ENCODE results near the gene ZNF562.
A peak's percentile ranks its signal among the peaks of the same experiment; 100 is the strongest.

The ZNF562 gene

GRCh38 chr19:9621156-9622037, 53.5 kb downstream of the ZNF562 start, which contains the start of gene ZNF561:
Gene ZNF561, minus strand, starts transcription at chr19:9621232. Its CDS starts 1,776 bp downstream, at chr19:9619456.
- H3K4me3 ChIP-seq (ENCODE audit: control insufficient read depth, low read depth, low read length), result peak within 1 kb of the TSS; percentile 81
- peak; percentile 90 for DNase-seq (ENCODE audit: low read depth)
- TF ChIP-seq CTCF (conservative IDR thresholded peaks at IDR 0.05; ENCODE audit: control insufficient read depth, insufficient read depth, low read depth, low read length), result no peak

DNA sequence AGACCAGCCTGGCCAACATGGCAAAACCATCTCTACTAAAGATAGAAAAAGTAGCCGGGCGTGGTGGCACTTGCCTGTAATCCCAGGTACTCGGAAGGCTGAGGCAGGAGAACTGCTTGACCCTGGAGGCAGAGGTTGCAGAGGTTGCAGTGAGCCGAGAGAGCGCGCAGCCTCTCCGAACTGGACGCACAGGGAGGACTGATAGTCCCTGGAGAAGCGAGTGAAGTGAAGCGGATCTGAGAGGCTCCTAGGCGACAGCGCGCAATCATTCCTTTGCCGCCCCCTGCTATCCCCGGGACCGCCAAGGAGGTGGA, 54.1 kb downstream of the ZNF562 start:
- H3K4me3 ChIP-seq (ENCODE audit: control insufficient read depth, low read depth, low read length), result peak overlapping the region; percentile 81
- TF ChIP-seq CTCF (conservative IDR thresholded peaks at IDR 0.05; ENCODE audit: control insufficient read depth, insufficient read depth, low read depth, low read length), result no peak

GRCh38 chr19:9615844-9616243, 59.1 kb downstream of the ZNF562 start:
- no peak overlapping the region for H3K4me3 ChIP-seq (ENCODE audit: control insufficient read depth, low read depth, low read length)
- DNase-seq (ENCODE audit: low read depth), result no peak
- TF ChIP-seq CTCF (conservative IDR thresholded peaks at IDR 0.05; ENCODE audit: control insufficient read depth, insufficient read depth, low read depth, low read length), result no peak

More for the DNA sequence above, 54.1 kb downstream of the ZNF562 start:
- no peak for DNase-seq (ENCODE audit: low read depth)

DNA sequence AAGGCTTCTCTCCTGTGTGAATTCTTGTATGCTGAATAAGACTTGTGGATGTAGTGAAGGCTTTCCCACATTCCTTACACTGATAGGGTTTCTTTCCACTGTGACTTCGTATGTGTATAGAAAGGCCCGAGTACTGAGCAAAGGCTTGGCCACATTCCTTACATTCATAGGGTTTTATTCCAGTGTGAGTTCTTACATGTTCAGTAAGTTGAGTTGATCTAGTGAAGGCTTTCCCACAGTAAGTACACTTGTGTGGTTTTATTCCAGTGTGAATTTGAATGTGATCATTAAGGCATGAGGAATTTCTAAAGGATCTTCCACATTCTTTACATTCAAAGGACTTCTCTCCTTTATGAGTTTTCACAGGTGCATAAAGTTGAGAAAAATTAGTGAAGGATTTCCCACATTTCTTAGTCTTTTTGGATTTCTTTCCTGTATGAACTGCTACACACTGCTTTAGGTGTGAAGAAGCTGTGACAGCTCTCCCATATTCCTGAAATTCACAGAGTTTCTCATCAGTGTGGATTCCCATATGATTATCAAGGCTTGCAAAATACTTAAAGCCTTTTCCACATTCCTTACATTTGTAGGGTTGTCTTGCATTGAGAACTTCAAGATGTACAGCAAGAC, 64.3 kb downstream of the ZNF562 start:
- H3K4me3 ChIP-seq (ENCODE audit: control insufficient read depth, low read depth, low read length), result no peak overlapping the region
- DNase-seq (ENCODE audit: low read depth), result no peak
- TF ChIP-seq CTCF (conservative IDR thresholded peaks at IDR 0.05; ENCODE audit: control insufficient read depth, insufficient read depth, low read depth, low read length), result no peak

DNA sequence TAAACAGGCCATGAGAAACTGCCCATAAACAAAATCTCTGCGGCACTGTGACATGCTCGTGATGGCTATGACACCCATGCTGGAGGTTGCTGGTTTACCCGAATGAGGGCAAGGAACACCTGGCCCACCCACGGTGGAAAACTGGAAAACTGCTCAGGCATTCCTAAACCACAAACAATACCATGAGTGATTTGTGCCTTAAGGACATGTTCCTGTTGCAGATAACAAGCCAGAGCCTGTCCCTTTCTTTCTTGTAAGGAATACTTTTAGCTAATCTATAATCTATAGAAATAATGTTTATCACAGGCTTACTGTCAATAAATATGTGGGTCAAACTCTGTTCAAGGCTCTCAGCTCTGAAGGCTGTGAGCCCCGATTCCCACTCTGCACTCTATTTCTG, 66.0 kb downstream of the ZNF562 start:
- DNase-seq (ENCODE audit: low read depth), result no peak
- H3K4me3 ChIP-seq (ENCODE audit: control insufficient read depth, low read depth, low read length), result no peak overlapping the region
- no peak for TF ChIP-seq CTCF (conservative IDR thresholded peaks at IDR 0.05; ENCODE audit: control insufficient read depth, insufficient read depth, low read depth, low read length)

DNA sequence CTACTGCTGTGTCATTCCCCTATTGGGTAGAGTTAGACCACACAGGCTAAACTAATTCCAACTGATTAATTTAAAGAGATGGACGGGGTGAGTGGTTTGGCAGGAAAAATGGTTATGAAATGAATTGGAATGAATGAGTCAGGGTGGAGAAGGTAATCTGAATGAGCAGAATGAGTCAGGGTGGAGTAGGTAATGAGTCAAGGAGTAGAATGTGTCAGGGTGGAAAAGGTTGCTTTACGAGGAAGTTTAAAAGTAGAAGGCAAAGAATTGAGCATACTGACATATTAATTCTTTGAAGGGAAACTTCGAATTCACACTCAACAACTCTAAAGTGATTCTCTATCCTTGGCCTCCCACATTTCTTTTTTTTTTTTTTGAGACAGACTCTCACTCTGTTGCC, 77.9 kb downstream of the ZNF562 start:
- no peak for TF ChIP-seq CTCF (conservative IDR thresholded peaks at IDR 0.05; ENCODE audit: control insufficient read depth, insufficient read depth, low read depth, low read length)
- peak; percentile 94 for DNase-seq (ENCODE audit: low read depth)
- no peak overlapping the region for H3K4me3 ChIP-seq (ENCODE audit: control insufficient read depth, low read depth, low read length)

All from fibroblast of mammary gland (primary cell).